GM23338 (cell line): Measurements from ENCODE around the gene KRTAP10-5.

Source experiments
- CREB1 ChIP-seq: fragments of 250-450 bp; sonication (Bioruptor Pico); IDR thresholded peaks from 2 replicates; pipeline ENCODE4 v1.5.0; 2020; ENCODE audit warnings: low read depth, mild to moderate bottlenecking, moderate library complexity
- CTCF ChIP-seq, 2 experiments: fragments of 200-600 bp in 1 of 2; sonication (generic) in 1 of 2; conservative IDR thresholded peaks; 2 replicates each; pipeline versions ENCODE4 v1.5.1 to v1.6.1; 2016 to 2017; ENCODE audit warnings: antibody characterized with exemption in 2 of 2, low read depth in 2 of 2, mild to moderate bottlenecking in 2 of 2, moderate library complexity in 1 of 2
- EZH2 ChIP-seq: fragments of 200-600 bp; sonication (generic); IDR thresholded peaks from one replicate; pipeline ENCODE4 v1.8.0; 2017; ENCODE audit warnings: antibody characterized with exemption, mild to moderate bottlenecking, low read depth; ENCODE audit not compliant: unreplicated experiment
- EZH2phosphoT487 ChIP-seq: fragments of 200-600 bp; sonication (generic); IDR thresholded peaks from one replicate; pipeline ENCODE4 v1.8.1; 2018; ENCODE audit warnings: antibody characterized with exemption; ENCODE audit not compliant: unreplicated experiment
- JUNB ChIP-seq: IDR thresholded peaks from one replicate; pipeline ENCODE4 v1.6.1; 2016; ENCODE audit warnings: antibody characterized with exemption; ENCODE audit not compliant: unreplicated experiment
- NANOG ChIP-seq: IDR thresholded peaks from 2 replicates; pipeline ENCODE4 v1.6.1; 2016; ENCODE audit warnings: antibody characterized with exemption, borderline replicate concordance
- POLR2AphosphoS5 ChIP-seq: IDR thresholded peaks from 2 replicates; pipeline ENCODE4 v1.6.1; 2016; ENCODE audit warnings: antibody characterized with exemption, low read depth
- TF ChIP-seq, protein P1 (sequence below): IDR thresholded peaks from one replicate; pipeline ENCODE4 v1.6.1; 2018; ENCODE audit warnings: antibody characterized with exemption; ENCODE audit not compliant: unreplicated experiment

- no peak for TF ChIP-seq CTCF (conservative IDR thresholded peaks at IDR 0.05; ENCODE audit: low read depth in 2 of 2)
- TF ChIP-seq, protein P1, sequence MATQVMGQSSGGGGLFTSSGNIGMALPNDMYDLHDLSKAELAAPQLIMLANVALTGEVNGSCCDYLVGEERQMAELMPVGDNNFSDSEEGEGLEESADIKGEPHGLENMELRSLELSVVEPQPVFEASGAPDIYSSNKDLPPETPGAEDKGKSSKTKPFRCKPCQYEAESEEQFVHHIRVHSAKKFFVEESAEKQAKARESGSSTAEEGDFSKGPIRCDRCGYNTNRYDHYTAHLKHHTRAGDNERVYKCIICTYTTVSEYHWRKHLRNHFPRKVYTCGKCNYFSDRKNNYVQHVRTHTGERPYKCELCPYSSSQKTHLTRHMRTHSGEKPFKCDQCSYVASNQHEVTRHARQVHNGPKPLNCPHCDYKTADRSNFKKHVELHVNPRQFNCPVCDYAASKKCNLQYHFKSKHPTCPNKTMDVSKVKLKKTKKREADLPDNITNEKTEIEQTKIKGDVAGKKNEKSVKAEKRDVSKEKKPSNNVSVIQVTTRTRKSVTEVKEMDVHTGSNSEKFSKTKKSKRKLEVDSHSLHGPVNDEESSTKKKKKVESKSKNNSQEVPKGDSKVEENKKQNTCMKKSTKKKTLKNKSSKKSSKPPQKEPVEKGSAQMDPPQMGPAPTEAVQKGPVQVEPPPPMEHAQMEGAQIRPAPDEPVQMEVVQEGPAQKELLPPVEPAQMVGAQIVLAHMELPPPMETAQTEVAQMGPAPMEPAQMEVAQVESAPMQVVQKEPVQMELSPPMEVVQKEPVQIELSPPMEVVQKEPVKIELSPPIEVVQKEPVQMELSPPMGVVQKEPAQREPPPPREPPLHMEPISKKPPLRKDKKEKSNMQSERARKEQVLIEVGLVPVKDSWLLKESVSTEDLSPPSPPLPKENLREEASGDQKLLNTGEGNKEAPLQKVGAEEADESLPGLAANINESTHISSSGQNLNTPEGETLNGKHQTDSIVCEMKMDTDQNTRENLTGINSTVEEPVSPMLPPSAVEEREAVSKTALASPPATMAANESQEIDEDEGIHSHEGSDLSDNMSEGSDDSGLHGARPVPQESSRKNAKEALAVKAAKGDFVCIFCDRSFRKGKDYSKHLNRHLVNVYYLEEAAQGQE, result no peak
- TF ChIP-seq JUNB, result no peak
- no peak for TF ChIP-seq EZH2
- TF ChIP-seq POLR2AphosphoS5, result no peak
- no peak for TF ChIP-seq EZH2phosphoT487
- no peak for TF ChIP-seq CREB1 (CRISPR knock-in tag)
- no peak for TF ChIP-seq NANOG
Measured at GRCh38 chr21:44625756-44626155, 45.4 kb upstream of the KRTAP10-5 start.
